Non-pigmented ciliary epithelial cell (primary cell): ENCODE data around the gene BICRAL.
"Not testable (repeated sequence)": the region's sequence is repeated elsewhere in the genome, so short reads cannot be mapped to it uniquely, and the experiment has no call there.

Source experiments
- DNase-seq: peaks from one replicate; pipeline ENCODE4 v3.0.0-alpha.2; 2010; ENCODE audit warnings: low read depth

Gene BICRAL, protein sequence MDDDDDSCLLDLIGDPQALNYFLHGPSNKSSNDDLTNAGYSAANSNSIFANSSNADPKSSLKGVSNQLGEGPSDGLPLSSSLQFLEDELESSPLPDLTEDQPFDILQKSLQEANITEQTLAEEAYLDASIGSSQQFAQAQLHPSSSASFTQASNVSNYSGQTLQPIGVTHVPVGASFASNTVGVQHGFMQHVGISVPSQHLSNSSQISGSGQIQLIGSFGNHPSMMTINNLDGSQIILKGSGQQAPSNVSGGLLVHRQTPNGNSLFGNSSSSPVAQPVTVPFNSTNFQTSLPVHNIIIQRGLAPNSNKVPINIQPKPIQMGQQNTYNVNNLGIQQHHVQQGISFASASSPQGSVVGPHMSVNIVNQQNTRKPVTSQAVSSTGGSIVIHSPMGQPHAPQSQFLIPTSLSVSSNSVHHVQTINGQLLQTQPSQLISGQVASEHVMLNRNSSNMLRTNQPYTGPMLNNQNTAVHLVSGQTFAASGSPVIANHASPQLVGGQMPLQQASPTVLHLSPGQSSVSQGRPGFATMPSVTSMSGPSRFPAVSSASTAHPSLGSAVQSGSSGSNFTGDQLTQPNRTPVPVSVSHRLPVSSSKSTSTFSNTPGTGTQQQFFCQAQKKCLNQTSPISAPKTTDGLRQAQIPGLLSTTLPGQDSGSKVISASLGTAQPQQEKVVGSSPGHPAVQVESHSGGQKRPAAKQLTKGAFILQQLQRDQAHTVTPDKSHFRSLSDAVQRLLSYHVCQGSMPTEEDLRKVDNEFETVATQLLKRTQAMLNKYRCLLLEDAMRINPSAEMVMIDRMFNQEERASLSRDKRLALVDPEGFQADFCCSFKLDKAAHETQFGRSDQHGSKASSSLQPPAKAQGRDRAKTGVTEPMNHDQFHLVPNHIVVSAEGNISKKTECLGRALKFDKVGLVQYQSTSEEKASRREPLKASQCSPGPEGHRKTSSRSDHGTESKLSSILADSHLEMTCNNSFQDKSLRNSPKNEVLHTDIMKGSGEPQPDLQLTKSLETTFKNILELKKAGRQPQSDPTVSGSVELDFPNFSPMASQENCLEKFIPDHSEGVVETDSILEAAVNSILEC

DNA sequence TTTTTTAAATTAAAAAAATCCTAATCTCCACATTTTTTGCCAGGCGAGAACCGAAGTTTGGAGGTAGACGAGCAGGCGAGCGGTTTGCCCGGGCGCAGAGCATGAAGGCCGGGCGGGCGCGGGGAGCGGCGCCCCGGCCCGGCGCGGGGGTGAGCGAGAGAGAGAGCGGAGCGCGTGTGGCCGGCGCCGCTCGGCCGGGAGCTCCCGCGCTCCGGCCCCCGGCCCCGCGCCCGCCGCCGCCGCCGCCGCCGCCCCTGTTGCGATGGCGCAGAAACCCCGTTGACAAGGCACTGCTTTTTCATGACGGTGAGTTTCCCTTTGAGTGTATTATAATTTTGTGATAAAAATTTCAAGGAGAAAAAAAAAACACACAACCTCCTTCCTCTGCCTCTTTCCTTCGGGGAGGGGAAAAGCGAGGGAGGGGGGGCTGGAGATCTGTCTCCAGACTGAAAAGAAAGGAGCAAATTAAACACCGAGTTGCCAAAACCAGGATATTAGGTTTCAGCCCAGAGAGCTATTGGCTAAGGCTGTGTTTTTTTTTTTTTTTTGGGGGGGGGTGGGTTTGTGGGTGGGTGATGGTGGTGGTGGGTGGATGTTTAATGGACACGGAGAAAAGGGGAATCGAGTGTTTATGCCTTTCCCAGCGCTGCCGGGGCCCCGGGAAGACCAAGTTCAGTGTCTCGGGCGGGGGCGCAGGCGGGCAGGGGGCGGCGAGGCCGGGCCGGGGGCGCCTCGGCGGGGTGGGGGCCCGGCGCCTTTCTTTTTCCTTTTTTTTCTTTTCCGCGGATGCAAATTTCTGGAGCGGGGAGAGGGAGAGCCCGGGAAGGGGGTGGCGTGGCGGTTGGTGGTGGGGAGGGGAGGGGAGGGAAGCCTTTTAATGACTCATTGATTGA, at the start of gene BICRAL:
Gene BICRAL, plus strand, starts transcription at position 257 of the 893 bp plus-strand sequence. CDS start 39,971 bp downstream, outside the sequence.
- DNase-seq: peak; percentile 47

DNA sequence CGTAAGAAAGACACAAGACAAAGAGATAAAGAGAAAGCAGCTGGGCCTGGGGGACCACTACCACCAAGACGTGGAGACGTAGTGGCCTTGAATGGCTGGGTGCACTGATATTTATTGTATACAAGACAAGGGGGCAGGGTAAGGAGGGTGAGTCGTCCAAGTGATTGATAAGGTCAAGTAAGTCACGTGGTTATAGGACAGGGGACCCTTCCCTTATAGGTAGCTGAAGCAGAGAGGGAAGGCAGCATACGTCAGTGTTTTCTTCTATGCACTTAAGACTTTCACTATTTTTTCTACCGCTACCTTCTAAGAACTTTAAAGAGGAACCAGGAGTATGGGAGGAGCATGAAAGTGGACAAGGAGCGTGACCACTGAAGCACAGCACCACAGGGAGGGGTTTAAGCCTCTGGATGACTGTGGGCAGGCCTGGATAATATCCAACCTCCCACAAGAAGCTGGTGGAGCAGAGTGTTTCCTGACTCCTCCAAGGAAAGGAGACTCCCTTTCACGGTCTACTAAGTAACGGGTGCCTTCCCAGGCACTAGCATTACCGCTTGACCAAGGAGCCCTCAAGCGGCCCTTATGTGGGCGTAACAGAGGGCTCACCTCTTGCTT, 47.9 kb upstream of the BICRAL start:
- DNase-seq: not testable (repeated sequence)

DNA sequence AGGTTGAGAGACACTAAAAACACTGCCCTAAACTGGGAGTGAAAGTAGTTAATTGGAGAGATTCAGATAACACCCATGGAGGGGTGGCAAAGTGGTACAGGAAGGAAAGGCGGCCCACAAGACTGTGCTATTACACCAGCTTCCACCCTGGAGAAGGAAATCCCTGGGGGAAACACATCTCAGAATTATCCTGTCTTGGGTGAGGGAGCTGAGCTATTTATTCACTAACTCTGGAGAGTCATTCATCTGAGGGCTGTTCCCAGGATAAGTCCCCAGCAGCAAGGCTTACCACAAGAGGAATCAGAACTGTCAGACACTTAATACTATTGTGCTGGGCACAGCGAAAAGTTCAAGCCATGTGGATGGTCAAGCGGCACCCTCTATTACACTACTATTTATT, 45.9 kb upstream of the BICRAL start:
- no peak for DNase-seq

DNA sequence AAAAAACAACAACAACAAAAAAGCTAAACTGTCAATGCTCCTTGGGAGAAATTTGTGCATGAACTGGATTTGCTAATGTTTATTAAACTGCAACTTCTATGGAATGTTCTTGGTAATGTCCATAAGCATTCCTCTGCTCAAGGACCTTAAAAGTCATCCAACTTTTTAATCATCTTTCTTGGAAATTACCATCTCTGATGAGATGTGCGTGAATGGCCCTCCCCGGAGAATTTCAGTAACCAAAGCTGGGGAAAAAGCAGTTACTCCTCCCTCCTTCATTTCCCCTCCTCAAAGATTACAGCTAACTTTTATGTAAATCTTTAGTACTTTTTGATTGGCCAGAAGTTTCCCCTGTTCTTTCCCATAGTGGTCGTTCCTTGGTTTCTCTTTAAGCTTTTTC, 41.1 kb upstream of the BICRAL start:
- no peak for DNase-seq

DNA sequence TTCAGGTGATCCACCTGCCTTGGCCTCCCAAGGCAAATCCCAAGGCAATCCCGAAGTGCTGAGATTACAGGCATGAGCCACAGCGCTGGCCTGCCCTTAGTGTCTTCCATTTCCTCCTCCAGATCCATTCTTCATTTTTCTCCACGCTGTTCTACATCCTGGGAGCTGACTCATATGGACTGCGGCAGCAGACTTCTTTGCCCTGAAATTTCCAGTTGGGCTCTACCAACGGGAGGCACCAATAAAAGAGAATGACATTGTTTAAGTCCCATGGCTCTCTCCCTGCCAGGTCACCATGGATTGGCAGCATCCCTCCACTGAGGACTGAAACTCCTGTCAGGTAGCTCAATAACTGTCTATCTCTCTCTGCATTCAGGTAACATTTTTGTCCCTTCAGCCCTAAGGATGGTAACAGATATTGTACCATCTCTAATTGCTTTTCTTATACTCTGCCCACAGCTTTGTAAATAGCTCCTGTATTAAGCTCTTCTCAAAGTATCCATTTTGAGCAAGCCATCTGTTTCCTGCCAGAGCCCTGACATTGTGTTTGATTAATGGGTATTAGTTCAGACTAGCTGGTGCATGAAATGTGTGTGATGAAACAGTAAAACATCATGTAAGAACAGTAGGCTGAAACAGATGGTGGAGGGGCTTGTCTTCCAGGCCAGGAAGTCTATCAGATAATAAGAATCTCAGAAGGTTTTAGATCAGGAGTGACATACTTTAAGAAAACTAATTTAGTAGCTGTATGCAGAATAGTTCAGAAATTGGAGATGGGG, 39.5 kb upstream of the BICRAL start:
- DNase-seq: no peak

DNA sequence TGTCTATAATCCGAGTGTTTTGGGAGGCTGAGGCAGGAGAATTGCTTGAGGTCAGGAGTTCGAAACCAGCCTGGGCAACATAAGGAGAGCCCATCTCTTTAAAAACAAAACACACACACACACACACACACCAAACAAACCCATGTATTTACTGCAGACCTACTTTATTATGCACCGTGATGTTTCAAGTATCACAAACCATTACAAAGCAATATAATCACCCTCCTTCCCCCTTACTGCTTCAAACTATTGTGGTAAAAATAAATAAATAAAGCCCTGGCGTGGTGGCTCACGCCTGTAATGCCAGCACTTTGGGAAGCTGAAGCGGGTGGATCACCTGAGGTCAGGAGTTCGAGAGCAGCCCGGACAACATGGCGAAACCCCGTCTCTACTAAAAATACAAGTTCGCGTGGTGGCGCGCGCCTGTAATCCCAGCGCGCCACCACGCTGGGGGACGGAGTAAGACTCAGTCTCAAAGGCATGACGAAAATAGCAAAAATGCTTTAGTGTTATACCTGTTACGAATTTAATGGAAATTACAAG, 37.4 kb upstream of the BICRAL start:
- DNase-seq: no peak

DNA sequence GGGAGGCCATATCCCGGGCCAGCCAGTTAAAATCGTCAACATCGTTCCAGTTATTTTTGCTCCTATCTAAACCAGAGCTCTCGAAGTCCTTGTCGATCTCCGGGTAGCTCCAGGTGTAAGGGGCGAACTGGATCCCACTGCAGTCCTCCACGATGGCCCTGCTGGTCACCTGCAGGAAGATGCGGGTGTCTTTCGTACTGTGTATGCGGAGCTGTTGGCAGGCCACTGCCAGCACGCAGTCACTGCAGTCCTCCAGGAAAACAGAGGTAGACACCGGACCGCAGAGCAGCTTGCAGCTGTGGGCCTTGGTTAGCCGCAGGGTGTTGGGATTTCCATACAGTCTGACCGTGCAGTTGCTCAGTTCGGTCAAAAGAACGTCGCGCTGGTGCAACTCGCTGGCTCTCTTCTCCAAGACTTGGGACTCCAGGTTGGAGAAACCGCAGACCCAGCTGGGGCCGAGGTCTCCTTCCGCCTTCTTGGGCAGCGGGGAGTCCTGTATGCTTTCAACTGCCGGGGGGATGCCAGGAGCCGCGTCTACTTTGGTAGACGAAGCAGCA, 36.7 kb upstream of the BICRAL start:
- no peak for DNase-seq

DNA sequence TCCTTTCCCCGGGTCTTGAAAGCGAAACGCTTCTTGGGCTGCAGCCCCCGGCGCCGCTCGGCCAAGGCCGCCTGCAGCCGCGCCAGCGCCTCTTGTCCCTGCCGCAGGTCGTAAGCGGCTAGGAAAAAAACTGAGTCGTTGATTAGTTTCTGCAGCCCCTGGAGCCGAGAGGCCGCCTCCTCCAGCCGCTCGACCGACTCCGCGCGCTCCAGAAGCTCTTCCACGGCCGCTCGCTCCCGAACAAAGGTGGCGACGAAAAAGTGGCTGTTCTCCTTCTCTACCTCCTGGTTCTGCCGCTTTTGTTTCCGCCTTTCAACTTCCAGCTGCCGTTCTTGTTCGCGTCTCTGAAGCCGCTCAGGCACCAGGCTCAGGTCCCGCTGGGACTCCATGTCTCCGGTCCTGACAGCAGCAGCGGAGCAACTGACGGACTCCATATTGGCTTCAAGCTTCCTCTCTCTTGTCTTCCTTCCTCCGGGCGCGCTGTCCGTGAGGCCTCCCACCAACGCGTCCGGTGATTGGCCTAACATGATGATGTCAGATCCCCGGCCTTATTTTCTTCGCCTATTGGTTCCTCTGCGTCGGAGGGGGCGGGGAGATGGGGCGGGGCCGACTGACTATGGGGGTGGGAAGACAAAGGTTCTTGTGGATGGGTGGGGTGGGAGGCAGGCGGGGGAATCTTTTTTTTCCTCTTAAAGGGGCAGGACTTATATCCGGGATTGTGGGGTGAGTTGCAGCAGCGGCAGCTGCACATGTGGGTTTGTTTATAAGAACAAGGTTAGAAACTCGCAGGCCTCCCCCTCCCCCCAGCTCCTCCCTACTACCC, 36.0 kb upstream of the BICRAL start, which contains the start of gene TBCC:
Gene TBCC, minus strand, starts transcription at position 464 of the 823 bp plus-strand sequence. Its CDS starts 30 bp downstream, at position 434.
- DNase-seq: peak; percentile 96

DNA sequence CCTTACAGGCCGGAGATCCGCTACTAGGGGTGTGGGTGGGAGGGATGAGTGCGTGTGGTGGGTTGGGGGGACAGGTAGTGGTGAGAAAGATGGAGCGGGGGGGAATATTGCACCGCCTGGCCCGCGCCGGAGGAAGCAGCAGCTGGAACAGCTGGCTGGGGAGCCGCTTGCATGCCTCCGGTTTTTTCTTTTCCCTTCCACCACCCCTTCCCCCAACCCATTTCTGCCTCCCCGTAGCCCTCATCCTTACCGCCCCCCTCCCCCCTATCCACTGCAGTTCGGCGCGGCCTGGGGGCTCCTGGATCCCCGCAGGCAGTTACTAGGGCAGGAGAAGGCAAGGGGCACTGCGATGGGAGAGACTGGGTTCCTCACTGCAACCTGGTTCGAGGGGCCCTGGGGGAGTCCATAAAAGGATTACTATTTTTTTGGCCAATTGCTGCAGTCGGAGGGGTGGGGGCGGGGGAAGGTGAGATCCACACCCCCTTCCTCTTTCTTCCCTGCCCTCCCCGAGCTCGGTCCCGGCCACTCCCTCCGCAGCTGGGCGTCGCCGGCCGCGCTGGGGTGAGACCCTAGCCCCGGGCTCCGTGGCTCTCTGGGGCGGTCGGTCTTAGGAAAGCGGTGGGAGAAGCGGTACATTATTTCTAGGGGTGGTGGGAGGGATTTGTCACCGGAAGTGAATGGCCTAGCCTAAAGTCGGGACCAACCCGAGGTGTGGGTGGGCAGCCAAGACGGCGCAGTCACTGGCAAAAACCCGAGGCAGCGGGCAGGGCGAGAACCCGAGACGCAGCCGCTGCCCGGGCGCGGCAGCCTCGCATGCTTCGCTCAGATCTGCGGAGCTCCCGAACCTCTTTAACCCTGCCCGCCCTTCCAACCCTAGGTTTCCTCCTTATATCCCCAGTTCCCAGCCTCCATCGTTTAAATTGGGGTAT, 35.1 kb upstream of the BICRAL start:
- peak; percentile 49 for DNase-seq

DNA sequence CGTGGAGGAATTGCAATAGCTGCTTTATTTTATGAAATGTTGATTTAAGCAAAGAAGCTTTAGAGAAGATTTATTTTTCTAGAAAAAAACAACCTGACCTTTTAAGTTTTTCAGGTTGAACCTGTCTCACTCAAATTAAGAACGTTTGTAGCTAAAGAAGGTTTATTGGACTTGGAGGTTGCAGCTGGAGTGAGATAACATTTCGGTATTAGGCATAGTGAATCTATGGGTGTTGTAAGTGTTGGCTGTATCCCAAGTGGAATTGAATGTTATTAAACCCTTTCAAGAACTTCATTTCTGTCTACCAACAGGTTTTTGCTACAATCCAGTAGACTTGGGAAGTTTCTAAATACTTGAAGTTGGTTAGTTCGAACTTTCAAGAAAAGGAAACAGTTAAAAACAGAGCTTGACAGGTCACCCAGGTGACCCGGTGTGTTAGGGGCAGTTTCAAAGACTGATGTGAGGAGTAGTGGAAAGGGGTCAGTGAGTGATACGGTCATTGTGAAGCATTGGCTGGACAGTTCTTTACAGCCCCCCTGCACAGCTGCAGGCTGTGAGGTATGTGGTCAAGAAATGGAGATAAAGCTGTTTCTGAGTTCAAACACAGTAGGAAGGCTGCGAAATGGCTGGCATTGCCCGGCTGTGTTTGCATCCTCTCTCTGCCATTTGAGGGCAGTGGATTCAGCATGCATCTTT, 33.5 kb upstream of the BICRAL start:
- DNase-seq: no peak

DNA sequence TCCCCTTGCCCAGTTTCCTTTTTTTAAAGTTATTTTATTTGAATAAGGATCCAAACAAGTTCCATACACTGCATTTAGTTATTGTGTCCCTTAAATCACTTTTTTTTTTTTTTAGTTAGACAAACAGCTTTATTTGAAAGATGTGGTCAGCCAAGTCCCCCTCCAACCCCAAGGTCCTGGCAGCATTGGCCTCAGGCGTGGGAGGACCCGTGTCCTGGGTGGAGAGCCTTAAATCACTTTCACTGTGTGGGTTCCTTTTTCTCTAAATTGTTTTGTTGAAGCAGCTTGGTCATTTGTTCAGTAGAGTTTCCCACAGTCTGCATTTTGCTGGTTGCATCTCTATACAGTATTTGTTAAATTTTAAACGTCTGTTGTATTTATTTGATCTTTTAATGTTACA, 30.8 kb upstream of the BICRAL start:
- no peak for DNase-seq

DNA sequence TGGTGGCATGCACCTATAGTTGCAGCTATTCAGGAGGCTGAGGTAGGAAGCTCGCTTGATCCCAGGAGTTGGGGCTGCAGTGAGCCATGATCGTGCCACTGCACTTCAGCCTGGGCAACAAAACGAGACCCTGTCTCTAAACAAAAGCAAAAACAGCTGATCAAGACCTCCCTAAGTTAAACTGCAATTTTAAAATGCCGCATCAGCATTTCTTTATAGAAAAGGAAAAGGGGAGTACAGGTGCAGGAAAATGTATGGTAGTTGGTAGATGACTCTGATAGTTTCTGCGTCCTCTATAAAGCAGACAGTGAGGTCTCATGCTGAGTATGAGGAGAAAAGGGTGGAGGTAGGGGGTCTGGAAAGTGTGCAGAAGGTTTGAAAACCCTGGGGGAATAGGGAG, 27.1 kb upstream of the BICRAL start:
- no peak for DNase-seq

DNA sequence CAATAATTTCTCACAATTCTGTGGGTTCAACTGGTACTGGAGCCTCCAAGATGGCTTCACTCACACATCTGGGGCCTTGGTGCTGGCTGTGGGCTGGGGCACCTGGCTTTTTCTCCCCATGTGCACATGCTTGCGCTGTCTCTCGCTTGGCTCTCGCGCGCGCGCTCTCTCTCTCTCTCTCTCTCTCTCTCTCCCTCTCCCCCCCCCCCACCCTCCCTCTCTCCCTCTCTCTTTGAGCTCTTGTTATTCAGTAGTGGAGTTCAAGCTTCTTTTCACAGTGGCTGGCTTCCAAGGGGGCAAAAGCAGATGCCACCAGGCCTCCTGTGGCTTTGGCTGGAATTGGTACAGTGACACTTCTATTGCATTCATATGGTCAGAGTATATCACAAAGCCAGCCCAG, 25.1 kb upstream of the BICRAL start:
- no peak for DNase-seq

DNA sequence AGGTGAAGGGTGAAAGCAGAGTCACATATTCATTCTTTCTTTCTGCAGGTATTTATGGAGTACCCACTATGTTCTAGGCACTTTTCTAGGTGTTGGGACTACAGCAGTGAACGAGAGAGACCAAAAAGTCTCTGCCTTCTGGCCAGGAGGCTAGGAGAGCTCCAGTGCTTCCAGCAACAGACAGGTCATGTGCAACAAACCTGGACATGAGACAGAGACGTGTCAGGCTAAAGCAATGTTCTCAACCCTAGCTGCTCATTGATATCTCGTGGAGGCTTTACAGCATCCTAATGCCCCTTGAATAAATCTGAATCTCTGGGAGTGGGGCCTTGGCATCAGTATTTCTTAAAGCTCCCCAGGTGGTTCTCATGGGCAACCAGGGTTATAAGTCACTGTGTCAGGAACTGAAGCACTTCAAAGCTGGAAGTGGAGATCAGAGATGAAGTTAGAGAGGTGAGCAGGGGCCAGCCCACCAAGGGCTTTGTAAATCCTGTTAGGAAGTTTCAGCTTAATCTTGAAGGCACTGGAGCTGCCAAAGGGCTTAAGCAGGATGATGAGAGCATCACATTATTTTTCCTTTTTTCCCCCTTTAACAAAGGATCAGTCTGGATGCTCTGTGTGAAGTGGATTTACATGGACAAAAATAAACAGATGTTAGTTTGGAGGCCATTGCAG, 23.0 kb upstream of the BICRAL start:
- no peak for DNase-seq

DNA sequence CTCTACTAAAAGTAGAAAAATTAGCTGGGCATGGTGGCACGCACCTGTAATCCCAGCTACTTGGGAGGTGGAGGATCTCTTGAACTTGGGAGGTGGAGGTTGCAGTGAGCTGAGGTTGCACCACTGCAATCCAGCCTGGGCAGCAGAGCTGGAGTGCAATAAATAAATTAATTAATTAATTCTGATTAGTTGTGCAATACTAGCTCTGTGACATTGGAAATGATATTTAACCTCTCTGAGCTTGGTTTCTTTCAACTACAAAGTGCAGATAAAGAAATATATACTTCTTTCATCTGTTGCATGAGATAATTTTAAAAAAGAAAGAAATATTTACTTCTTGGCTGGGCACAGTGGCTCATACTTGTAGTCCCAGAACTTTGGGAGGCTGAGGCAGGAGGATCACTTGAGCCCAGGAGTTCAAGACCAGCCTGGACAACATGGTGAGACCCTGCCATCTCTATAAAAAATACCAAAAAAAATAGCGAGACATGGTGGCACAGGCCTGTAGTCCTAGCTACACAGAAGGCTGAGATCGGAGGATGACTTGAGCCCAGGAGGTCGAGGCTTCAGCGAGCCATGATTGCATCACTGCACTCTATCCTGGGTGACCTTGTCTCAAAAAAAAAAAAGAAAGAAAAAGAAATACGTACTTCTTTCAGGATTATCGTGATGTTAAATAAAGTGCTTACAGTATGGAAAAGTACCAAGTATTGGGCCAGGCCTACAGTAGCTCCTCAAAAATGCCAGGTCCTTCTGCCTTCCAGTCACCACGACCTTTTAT, 20.4 kb upstream of the BICRAL start:
- DNase-seq: no peak

DNA sequence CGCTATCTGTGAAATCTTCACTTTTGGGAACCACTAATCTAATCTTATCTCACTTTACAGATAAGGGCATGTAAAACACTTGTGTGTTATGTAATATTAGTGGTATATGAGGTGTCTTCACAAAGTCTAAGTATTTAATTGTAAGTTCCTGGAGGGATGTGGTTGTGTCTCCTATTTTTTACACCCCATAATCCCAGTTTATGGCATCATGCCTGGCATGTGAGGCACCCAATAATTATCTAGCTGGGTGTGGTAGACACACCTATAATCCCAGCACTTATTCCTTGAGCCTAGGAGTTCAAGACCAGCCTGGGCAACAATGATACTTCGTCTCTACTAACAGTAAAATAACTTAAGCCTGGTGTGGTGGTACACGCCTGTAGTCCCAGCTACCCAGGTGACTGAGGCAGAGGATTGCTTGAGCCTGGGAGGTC, 19.4 kb upstream of the BICRAL start:
- no peak for DNase-seq
